ENCODE results near the gene GSTM3. TPM values are rescaled to one million over a fixed set of nuclear protein-coding genes. Genes with fewer than 3 reads are reported as not detected.
A peak's percentile ranks its signal among the peaks of the same experiment; 100 is the strongest.

GSTM3 gene
- total and polyA plus RNA-seq, 2 of the 13 experiments (the other 11 are each of a cell fraction or from before 2014, with no cell fraction given) = 127 to 142 TPM

GRCh38 chr1:109773203-109773899 is 32.5 kb upstream of the GSTM3 start (continued):
- TF ChIP-seq CTCF (CRISPR knock-in tag; IDR thresholded peaks at IDR 0.05) = peak; percentile 98
- no peak for TF ChIP-seq SOX5 (CRISPR knock-in tag; IDR thresholded peaks at IDR 0.05; ENCODE audit: borderline replicate concordance)
- TF ChIP-seq ERF (CRISPR knock-in tag; IDR thresholded peaks at IDR 0.05) = peak; percentile 75
- no peak for TF ChIP-seq SPEN (CRISPR knock-in tag; IDR thresholded peaks at IDR 0.05; ENCODE audit: low read depth)
- peak; percentile 37; the same call in 1 of the 2 replicates for TF ChIP-seq GATAD1 (CRISPR knock-in tag; IDR thresholded peaks at IDR 0.05)
- no peak for TF ChIP-seq EZH2 (conservative IDR thresholded peaks at IDR 0.05; ENCODE audit: low read depth, low read length)
- no peak for TF ChIP-seq TAF1 (CRISPR knock-in tag; IDR thresholded peaks at IDR 0.05)
- TF ChIP-seq ZNF503 (CRISPR knock-in tag; IDR thresholded peaks at IDR 0.05) = no peak
- TF ChIP-seq ZNF768 (CRISPR knock-in tag; IDR thresholded peaks at IDR 0.05) = no peak
- TF ChIP-seq ZSCAN12 (CRISPR knock-in tag; IDR thresholded peaks at IDR 0.05) = no peak
- TF ChIP-seq CSRNP2 (CRISPR knock-in tag; conservative IDR thresholded peaks at IDR 0.05; ENCODE audit: low read depth) = no peak
- TF ChIP-seq SRF (IDR thresholded peaks at IDR 0.05; ENCODE audit: low read depth, low read length) = no peak
- no peak for TF ChIP-seq ZFP82 (CRISPR knock-in tag; IDR thresholded peaks at IDR 0.05; ENCODE audit: borderline replicate concordance)
- TF ChIP-seq TAF15 (IDR thresholded peaks at IDR 0.05; ENCODE audit: low read depth, low read length, poor library complexity, severe bottlenecking) = no peak

Measured in HepG2 (cell line).